NK-92 treated with Interleukin-12 subunit alpha and Interleukin-12 subunit beta, amount 100 ng/mL, for 24 hours (cell line): ENCODE measurements around the gene NOA1.

Experiments
- DNase-seq: peaks from one replicate; lab custom pipeline; 2025; lab: John Stamatoyannopoulos, UW

Gene NOA1

DNA sequence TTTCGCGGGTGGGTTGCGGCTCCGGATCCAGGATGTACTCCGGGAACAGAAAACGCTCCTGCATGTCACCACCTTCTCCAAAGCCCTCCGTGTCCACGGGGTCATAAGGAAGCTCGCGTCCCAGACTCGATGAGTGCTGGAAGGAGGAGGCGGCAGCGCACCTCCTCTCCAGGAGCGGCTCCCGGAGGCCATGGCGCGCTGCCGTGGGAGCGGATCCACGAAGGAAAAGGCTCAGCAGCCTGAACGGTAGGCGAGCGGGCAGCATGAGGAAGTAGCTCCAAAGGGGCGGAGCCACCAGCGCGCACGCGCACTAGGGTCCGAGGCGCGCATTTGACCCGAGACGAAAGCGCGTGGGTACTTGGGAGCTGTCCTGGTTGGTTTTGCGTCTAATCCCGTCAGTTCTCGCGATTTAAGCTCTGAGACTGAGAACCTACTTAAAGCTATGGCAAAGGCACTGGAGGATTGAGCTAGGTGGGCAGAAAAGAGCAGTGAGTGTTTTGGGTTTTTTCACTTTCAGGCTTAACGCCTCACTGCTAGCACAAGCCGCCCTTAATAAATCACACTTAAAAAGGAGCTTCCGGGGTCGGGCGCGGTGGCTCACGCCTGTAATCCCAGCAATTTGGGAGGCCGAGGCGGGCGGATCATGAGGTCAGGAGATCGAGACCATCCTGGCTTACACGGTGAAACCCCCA, at the start of gene NOA1:
TSS of gene NOA1 (minus strand) at position 286 of the 692 bp plus-strand sequence. CDS start at position 265, 21 bp downstream.
- DNase-seq = peak; percentile 86

DNA sequence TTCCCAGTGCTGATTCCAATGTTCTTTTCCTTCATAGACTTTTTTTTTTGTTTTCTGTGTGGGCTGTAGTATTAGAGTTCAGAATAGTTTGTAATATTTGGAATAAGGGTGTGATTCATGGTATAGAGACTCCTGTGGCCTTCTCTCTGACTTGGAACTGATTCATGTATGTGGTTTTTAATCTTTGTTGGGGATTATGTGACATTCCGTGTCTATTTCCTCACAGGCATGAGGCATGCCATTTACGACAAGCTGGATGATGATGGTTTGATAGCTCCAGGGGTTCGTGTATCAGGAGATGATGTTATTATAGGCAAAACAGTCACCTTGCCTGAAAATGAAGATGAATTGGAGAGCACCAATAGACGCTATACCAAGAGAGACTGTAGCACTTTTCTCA, 45.7 kb upstream of the NOA1 start:
- no peak for DNase-seq

DNA sequence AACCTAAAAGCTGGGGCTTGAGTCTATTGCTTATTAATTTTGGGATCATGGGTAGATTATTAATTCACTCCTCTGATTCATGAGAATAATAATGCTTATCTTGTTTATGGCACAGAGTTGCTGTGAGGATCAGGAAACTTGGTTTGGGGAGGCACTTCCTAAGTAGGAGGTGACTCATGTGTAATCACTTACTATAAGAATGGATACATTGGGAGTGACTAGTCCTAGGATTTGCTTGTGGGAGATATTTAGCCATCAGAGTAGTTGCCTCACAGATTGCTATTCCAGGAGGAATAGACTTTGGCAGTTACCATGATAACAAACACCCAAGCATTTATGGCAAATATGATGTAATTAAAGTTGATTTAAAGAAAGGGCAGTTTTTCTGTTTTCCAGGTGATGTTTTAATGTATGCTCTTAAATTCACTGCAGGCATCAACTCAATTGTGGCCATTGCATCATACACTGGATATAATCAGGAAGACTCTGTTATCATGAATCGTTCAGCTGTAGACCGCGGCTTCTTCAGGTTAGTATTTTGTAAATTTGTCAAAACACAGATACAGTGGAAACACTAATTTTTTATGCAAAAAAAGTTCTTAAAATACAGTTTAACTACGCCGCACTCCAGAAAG, 43.2 kb upstream of the NOA1 start:
- DNase-seq = no peak

DNA sequence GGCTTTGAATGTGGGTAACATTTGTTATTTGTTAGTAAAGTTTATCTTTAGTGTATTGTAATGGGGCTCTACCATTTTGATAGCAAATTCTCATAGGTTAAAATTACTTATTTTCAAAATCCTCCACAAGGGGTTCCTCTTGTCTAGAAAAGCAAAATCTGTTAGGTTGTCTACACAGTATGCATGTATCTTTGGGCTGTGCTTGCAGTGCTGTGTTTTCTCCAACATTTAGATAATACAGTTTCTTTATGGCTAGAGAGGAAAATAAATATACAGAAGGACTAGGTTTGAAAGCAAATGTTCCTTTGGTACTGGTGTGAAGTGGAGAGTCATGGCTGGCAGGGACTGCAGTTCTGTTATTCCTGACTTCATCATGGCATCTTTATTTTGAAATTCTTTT, 41.6 kb upstream of the NOA1 start:
- no peak for DNase-seq

DNA sequence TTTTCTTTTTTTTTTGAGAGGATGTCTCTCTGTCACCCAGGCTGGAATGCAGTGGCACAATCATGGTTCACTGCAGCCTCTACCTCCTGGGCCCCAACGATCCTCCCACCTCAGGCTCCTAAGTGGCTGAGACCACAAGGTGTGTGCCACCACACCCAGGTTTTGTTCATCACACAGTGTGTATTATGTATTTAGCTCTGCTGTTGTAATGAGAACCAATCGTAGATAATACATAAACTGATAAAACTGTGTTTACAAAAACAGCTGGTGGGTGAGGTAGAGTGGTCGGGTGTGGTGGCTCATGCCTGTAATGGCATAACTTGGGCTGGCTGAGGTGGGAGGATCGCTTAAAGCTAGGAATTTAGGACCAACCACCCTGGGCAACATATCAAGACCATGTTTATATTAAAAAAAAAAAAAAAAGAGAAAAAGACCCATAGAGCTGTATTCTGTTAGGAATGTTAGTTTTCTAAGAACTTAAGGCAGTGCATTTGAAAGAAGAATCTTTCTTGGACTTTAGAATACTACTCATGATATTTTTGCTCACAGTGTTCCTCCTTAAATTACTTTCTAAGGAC, 36.2 kb upstream of the NOA1 start:
- DNase-seq = no peak

DNA sequence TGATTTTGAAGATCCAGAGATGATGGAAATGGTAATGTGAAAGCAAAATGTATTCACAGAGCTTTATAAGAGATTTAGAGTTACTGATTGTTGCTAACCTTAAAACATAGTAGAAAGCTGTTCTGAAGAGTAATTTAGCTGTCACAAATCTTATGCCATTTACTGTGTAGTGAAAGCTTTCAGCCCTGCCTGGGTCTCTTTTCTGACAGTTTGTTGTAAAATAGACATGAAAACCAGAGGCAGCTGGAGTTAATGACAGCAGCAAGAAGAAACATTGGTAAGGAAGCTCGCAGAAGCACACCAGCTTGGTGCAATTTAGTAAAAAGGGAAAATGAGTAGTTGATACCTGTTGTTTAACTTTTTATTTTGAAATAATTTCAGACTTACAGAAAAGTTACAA, 22.3 kb upstream of the NOA1 start:
- no peak for DNase-seq

DNA sequence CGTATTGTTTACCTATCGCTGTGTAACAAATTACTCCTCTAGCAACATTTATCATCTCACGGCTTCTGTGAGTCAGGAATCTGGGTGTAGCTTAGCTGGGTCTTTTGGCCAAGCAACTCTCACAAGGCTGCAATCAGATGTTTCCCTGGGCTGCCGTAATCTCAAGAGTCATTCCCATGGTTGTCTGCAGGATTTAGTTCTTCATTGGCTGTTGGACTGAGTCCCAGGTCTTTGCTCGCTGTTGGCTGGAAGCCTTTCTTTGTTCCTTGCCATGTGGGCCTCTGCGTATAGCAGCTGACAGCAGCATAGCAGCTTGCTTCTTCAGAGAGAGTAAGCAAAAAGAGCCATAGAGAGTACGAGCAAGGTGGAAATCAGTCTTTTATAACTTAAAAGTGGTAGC, 18.1 kb upstream of the NOA1 start:
- no peak for DNase-seq

DNA sequence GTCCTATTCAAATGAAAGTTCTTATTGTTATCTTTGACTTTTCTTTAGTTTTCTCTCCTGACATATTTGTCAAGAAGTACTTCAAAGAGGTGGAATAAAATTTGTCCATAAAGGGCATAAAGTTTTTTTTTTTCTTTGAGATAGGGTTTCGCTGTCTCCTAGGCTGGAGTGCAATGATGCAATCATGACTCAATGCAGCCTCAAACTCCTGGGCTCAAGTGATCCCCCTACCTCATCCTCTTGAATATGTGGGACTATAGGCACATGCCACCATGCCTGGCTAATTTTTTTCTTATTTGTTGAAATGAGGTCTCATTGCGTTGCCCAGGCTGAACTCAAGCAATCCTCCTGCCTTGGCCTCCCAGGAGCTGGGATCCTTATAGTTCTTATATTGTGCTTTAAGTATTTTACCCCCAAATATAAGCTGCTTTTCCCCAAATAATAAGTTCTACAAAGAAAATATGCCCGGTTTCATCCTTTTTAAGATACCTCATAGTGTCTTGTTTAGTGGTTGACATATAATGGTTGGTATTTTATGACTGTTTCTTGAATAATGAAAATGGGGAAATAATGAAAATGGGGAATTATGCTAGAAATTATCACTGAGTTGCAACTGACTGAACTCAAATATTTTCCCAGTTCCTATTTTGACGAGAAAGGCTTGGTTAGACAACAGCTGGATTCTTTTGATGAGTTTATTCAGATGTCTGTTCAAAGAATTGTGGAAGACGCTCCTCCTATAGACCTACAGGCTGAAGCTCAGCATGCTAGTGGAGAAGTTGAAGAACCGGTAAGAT, 12.9 kb upstream of the NOA1 start:
- DNase-seq = no peak

DNA sequence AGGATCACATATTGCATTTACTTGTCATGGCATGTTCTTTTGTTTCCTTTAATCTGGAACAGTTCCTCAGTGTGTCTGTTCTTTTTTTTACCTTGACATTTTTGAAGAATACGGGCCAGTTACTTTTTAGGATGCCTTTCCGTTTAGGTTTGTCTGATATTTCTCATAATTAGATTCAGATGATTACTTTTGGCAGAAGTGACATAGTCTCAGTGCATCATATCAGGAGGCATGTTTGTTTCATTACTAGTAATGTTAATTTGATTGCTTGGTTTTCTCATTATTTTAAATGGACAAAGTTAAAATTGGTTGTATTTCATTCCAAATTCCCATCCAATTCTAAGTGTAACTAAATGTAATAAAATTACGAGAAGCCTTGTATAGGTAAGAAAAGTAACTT, 9.5 kb upstream of the NOA1 start:
- DNase-seq = no peak

DNA sequence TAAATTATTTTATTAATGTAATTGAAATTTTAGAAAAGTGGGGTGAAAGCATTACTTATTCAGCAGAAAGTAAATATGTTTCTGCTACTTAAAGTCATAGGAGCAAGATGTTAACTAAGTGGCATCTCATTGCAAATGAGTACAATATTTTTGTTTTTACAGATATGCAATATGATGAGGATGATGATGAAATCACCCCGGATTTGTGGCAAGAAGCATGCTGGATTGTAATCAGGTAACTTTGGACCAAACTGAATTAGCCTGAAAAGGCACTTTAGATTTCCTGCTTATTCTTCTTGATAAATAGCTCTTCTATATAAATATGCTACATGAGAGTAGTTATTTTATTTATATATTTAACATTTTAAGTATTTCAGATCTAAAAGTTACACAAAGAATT, 8.8 kb upstream of the NOA1 start:
- no peak for DNase-seq

DNA sequence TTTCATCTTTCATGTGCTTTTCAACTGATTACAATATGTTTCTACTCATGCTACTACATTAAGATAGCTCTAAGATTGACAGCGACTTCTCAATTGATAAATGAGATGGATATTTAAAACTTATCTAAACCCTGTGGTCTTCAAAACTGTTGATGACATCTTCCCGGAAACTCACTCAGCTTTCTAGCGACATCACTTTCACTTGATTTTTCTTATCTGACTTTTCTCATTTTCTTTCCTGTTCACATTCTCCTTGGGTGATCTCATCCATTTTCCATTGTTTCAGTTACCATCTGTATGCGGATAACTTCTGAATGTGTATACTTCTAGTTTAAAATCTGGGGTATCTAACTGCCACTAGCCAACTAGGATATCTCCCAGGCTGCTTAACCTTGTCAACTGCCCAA, 4.4 kb upstream of the NOA1 start:
- DNase-seq = no peak

DNA sequence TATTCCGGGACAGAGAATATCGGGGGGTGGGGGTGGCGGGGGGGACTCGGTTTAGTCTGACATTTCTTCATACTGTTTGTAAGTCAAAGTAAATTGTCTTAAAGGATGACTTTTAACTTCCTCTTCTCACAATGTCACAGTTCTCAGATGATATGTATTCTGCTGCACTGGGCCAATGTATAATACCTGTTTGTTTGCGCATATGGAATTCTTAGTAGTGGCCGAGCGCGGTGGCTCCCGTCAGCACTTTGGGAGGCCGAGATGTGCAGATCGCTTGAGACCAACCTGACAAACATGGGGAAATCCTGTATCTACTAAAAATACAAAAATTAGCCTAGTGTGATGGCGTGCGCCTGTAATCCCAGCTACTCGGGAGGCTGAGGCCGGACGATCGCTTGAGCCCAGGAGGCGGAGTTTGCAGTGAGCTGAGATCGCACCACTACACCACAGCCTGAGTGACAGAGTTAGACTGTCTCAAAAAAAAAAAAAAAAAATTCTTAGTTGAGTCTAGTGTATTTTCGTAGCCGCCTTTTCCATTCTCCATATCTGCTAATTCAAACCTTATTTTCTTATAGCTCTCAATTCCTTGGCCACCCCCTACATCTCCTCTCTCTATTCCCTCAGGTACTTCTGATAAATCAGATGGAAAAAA, 2.1 kb upstream of the NOA1 start:
- no peak for DNase-seq

DNA sequence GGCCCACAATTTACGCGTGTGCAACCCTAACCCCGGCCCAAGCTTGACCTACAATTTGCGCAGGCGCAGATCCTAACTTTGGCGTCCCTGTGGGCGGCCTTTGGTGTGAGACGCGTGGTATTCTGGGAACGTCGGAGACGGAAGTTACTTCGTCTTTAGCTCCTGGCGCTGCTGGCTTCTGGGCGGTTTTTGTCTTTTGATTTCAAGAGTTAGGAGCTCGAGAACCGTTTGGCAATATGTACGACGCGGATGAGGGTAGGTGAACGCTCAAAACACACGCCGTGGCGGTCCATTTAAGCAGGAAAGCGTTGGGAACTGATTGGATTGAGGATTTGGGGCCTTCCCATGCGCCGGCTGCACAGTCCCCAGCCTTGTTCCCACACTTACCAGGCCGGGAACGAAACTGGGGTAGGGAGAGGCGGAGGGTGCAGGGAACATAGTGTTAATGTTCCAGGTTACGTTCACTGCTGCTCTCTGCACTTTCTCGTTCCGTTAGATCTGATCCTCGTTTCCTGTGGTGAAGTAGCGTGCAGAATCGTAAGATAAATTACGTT, 1.4 kb upstream of the NOA1 start, which contains the start of gene POLR2B:
TSS of gene POLR2B (plus strand) at position 147 of the 554 bp plus-strand sequence. CDS start at position 237, 90 bp downstream.
- DNase-seq = peak; percentile 90

DNA sequence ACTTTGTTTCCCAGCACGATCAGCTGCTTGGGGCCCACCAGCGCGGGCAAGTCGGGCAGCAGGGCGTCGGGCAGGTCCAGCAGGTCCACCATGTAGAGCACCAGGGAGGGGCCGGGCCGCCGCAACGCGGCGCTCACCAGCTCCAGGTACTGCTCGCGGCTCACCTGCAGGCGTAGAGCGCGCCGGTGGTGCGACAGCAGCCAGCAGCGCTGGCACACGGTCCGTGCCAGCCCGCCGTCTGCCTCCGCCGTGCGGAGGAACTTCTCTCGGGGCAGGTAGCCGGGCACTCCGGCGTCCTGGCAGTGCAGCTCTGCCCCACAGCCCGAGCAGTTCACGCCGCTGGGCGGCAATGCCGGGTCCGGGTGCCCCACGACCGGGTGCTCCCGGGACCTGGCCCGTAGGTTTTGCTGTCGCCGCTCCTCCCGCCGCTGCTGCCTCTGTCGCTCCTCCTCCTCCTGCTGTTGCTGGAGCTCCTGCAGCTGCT, 527 bp downstream of the NOA1 start:
- DNase-seq = peak; percentile 15

DNA sequence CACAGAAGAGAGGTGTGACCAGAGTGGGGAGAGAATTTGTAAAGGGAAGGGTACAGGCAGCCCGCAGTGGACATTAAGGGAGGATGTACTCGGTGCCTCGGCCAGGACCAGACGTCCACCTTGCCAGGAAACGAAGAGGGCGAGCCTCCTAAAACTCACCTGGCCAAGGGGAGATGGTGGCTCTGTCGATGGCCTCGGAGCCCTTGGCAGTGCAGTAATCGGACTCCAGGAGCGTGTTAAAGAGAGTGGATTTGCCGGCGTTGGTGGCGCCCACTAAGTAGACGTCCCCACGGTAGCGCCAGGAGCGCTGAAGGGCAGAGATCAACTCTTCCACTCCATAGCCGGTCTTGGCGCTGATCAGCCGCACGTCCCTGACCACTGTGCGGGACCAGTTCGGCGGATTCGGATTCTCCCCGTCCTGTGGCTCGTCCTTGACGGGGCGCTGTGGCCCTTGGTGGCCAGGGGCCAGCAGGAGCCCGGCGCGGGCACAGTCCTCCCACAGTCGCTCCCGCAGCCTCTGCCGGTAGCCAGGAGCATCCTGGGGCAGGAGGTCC, 1.0 kb downstream of the NOA1 start:
- DNase-seq = no peak

DNA sequence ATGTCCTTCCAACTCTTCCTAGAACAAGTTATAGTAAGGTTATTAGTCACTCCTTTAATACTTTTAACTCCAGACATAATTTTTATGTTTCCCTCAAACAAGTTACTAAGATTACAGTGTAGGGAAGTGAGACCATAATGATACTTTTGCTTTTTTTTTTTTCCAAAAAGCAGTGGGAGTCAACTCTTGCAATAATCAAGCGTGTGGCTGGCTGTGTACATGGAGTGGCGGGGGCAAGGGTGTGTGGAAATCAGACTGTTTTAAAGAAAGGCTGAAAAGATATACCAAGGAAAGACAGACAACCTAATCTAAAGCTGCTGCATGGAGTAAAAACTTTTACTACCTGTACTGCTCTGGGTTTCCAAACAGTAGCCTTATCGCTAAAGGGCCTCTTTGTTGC, 4.1 kb downstream of the NOA1 start:
- DNase-seq = no peak

DNA sequence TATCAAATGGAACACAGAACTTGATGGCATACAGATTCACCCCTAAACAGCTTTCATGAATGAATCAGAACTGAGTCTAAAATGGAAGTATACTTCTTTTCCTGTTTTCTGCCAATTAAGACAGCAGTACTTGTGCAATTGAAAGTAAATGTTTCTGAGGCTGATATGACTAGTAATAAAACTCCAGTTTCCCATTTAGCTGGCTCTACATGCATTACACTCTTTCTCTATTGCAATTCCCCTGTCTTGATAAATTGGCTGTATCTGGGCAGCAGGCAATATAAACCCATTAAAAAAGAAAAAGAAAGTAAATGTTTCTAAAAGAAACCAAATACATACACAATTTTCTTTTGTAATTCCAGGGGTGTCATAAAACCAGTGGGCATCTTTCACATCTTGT, 4.6 kb downstream of the NOA1 start:
- no peak for DNase-seq

DNA sequence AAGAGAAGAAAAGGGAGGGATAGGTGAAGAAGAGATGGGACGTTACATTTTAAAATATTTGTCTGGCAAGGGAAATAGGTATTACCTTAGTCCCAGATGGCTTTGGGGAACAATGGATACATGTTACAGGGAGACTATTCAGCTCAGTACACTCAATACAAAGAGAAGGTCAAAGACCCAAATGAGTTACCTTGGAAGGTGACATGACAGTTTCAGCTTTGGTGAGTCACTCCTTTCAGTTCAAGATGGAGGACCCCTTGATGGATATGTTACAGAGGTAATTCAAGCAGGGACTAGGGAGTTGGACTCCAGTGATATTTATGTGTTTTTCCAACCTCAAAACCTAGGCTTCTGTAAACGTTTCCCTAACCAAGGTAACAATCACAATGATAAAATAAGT, 5.0 kb downstream of the NOA1 start:
- DNase-seq = no peak

DNA sequence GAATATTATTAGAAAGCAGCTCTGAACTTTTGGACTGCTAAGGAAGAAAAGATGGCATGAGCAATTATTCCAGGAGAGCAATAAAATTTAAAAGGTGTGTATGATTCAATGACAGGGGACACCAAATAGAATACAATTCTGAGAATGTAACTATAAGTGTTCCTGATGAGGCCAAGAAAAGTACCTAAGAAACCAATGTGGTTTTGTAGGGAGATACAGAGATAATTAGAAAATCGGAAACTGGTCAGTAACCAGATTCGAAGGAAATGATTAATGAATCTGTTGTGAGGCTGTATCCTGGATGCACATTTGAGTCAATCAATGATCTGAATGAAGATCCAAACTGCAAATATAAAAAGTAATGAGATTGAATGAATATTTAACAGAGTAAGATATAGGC, 6.0 kb downstream of the NOA1 start:
- DNase-seq = no peak

DNA sequence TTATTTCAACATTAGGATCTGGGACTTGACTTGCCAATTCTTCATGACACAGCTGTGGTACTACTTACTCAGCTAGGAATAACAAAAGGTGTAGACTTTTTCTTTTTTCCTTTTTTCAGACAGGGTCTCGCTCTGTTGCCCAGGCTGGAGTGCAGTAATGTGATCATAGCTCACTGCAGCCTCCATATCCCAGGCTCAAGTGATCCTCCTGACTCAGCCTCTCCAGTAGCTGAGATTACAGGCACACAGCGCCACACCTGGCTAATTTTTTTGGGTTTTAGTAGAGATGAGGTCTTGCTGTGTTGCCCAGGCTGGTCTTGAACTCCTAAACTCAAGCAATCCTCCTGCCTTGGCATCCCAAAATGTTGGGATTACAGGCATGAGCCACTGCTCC, 16.3 kb downstream of the NOA1 start:
- DNase-seq = no peak

DNA sequence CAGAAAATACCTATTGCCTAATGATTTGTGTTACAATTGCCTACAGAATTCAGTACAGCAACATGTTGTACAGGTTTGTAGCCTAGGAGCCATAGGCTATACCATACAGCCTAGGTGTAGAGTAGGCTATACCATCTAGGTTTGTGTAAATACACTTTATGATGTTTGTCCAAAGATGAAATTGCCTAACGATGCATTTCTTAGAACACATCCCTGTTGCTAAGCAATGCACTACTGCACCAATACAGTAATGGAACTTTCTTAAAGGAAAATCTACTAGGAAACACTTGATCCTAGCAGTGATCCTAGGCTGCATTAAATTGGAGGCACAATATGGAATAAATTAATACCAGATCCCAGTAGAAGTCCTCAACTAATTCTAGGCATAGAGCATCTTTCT, 18.3 kb downstream of the NOA1 start:
- no peak for DNase-seq
